Neural cell (in vitro differentiated cells): ENCODE data around the gene RFX4. TPM values are rescaled to one million over a fixed set of nuclear protein-coding genes. Genes with fewer than 3 reads are reported as not detected.

Source experiments
- H2AFZ ChIP-seq: fragments of 200-600, 300-800 bp; sonication (generic), shearing (Covaris generic); 2 replicates; pipeline ENCODE4 v1.6.0; 2014; ENCODE audit warnings: low read depth, mild to moderate bottlenecking, antibody characterized with exemption, low read length, moderate library complexity
- H3F3A ChIP-seq: fragments of 200-600 bp; shearing (Covaris generic); 2 replicates; pipeline ENCODE4 v1.6.1; 2016; ENCODE audit warnings: mild to moderate bottlenecking, moderate library complexity, mixed read lengths, antibody characterized with exemption, low read length; ENCODE audit not compliant: insufficient read depth, poor library complexity, severe bottlenecking
- H3K27ac ChIP-seq: fragments of 200-600, 300-800 bp; sonication (generic), shearing (Covaris generic); 2 replicates; pipeline ENCODE4 v1.5.1; 2014; ENCODE audit warnings: mild to moderate bottlenecking, low read length, moderate library complexity
- H3K27me3 ChIP-seq: fragments of 300-800, 200-600 bp; sonication (generic), shearing (Covaris generic); 2 replicates; pipeline ENCODE4 v1.6.0; 2014; ENCODE audit warnings: mild to moderate bottlenecking, low read depth, low read length, moderate library complexity; ENCODE audit not compliant: insufficient read depth
- H3K36me3 ChIP-seq: fragments of 300-800, 200-600 bp; sonication (generic), shearing (Covaris generic); 2 replicates; pipeline ENCODE4 v1.5.1; 2014; ENCODE audit warnings: mild to moderate bottlenecking, antibody characterized with exemption, low read length, moderate library complexity; ENCODE audit not compliant: insufficient read depth
- H3K4me2 ChIP-seq: fragments of 300-800, 200-600 bp; sonication (generic), shearing (Covaris generic); 2 replicates; pipeline ENCODE4 v1.6.0; 2014; ENCODE audit warnings: mild to moderate bottlenecking, low read length
- H3K4me3 ChIP-seq: fragments of 300-800, 200-600 bp; sonication (generic), shearing (Covaris generic); 2 replicates; pipeline ENCODE4 v1.5.1; 2014; ENCODE audit warnings: mild to moderate bottlenecking, low read length, moderate library complexity
- H3K79me2 ChIP-seq: fragments of 200-600 bp; shearing (Covaris generic); replicated peaks from 2 replicates; pipeline ENCODE4 v1.6.0; 2014; ENCODE audit warnings: mild to moderate bottlenecking, low read length, moderate library complexity; ENCODE audit not compliant: insufficient read depth
- H3K9ac ChIP-seq: fragments of 300-800, 200-600 bp; sonication (generic), shearing (Covaris generic); 2 replicates; pipeline ENCODE4 v1.6.1; 2016; ENCODE audit warnings: mild to moderate bottlenecking, low read length, mixed read lengths
- H3K9me2 ChIP-seq: fragments of 200-600 bp; shearing (Covaris generic); 2 replicates; pipeline ENCODE4 v1.6.1; 2016; ENCODE audit warnings: mild to moderate bottlenecking, low read length, mixed read lengths; ENCODE audit not compliant: insufficient read depth
- H3K9me3 ChIP-seq: fragments of 200-600, 300-800 bp; sonication (generic), shearing (Covaris generic); 2 replicates; pipeline ENCODE4 v1.6.1; 2016; ENCODE audit warnings: mild to moderate bottlenecking, mixed run types, low read length, moderate library complexity, mixed read lengths
- H4K20me1 ChIP-seq: fragments of 200-600 bp; shearing (Covaris generic); 2 replicates; pipeline ENCODE4 v1.6.1; 2016; ENCODE audit warnings: mild to moderate bottlenecking, mixed run types; ENCODE audit not compliant: insufficient read depth
- CTCF ChIP-seq: fragments of 450-650 bp; IDR thresholded peaks from 2 replicates; pipeline ENCODE4 v1.5.1; 2014; ENCODE audit warnings: antibody characterized with exemption, mild to moderate bottlenecking, moderate library complexity; ENCODE audit not compliant: poor library complexity, severe bottlenecking
- EP300 ChIP-seq: fragments of 450-650 bp; conservative IDR thresholded peaks from 2 replicates; pipeline ENCODE4 v1.6.1; 2014; ENCODE audit warnings: antibody characterized with exemption, mild to moderate bottlenecking, moderate library complexity; ENCODE audit not compliant: poor library complexity, severe bottlenecking
- EZH2 ChIP-seq: fragments of 200-600, 300-800 bp; shearing (Covaris generic), sonication (generic); IDR thresholded peaks from 2 replicates; pipeline ENCODE4 v1.6.1; 2014; ENCODE audit warnings: antibody characterized with exemption, low read length, borderline replicate concordance, mild to moderate bottlenecking; ENCODE audit not compliant: insufficient read depth, poor library complexity, severe bottlenecking
- MXI1 ChIP-seq: fragments of 450-650 bp; conservative IDR thresholded peaks from 2 replicates; pipeline ENCODE4 v1.6.1; 2014; ENCODE audit warnings: antibody characterized with exemption, mild to moderate bottlenecking; ENCODE audit not compliant: poor library complexity, severe bottlenecking
- POLR2AphosphoS5 ChIP-seq: IDR thresholded peaks from 2 replicates; pipeline ENCODE4 v1.6.1; 2012
- RAD21 ChIP-seq: fragments of 450-650 bp; conservative IDR thresholded peaks from 2 replicates; pipeline ENCODE4 v1.6.1; 2014; ENCODE audit warnings: antibody characterized with exemption, mild to moderate bottlenecking, moderate library complexity
- REST ChIP-seq: IDR thresholded peaks from 2 replicates; pipeline ENCODE4 v1.6.1; 2012; ENCODE audit warnings: borderline replicate concordance
- SMC3 ChIP-seq: fragments of 450-650 bp; conservative IDR thresholded peaks from 2 replicates; pipeline ENCODE4 v1.6.1; 2014; ENCODE audit warnings: antibody characterized with exemption, mild to moderate bottlenecking, moderate library complexity; ENCODE audit not compliant: poor library complexity
- TAF1 ChIP-seq: IDR thresholded peaks from 2 replicates; pipeline ENCODE4 v1.6.1; 2012; ENCODE audit warnings: low read depth
- polyA plus RNA-seq: library from polyadenylated mRNA; depleted of rRNA; stranded (reverse); fragments of >200 nt; gene quantifications from 2 replicates; pipeline ENCODE4 v1.2.3, GENCODE V29; 2014

RFX4 gene
- polyA plus RNA-seq, 1 donor from 2014 or later: 0.22 TPM

- H3K79me2 ChIP-seq: no peaks in the 10 kb centered on the region
- H4K20me1 ChIP-seq: no peaks in the 10 kb centered on the region
- H3K9ac ChIP-seq: no peak overlapping the region
- H3K9me2 ChIP-seq: no peaks in the 10 kb centered on the region
- H3K36me3 ChIP-seq: no peaks in the 10 kb centered on the region
- no peaks in the 10 kb centered on the region for H3K27me3 ChIP-seq
- no peak for TF ChIP-seq MXI1
- no peak for TF ChIP-seq EP300
- TF ChIP-seq CTCF: no peak
- no peak for TF ChIP-seq RAD21
- no peak for TF ChIP-seq REST
- TF ChIP-seq TAF1: no peak
- TF ChIP-seq POLR2AphosphoS5: no peak
- TF ChIP-seq SMC3: no peak
- TF ChIP-seq EZH2: no peak
- no peaks in the 10 kb centered on the region for H3F3A ChIP-seq
- no peak overlapping the region for H3K4me2 ChIP-seq
- H3K4me3 ChIP-seq: no peak overlapping the region
- H3K27ac ChIP-seq: no peak overlapping the region
- H2AFZ ChIP-seq: no peak overlapping the region
- H3K9me3 ChIP-seq: no peaks in the 10 kb centered on the region
Measured at GRCh38 chr12:106712768-106713167, 130.0 kb downstream of the RFX4 start.

- H3K27me3 ChIP-seq: no peaks in the 10 kb centered on the region
- H3K4me2 ChIP-seq: no peak overlapping the region
- H4K20me1 ChIP-seq: no peaks in the 10 kb centered on the region
- H3K36me3 ChIP-seq: no peaks in the 10 kb centered on the region
- H3K9me2 ChIP-seq: no peaks in the 10 kb centered on the region
- no peaks in the 10 kb centered on the region for H3K79me2 ChIP-seq
- H3K9me3 ChIP-seq: no peaks in the 10 kb centered on the region
- no peak overlapping the region for H3K27ac ChIP-seq
- no peak overlapping the region for H3K9ac ChIP-seq
- TF ChIP-seq REST (no peak), EP300 (no peak), EZH2 (no peak), SMC3 (no peak), CTCF (no peak), MXI1 (no peak), RAD21 (no peak), TAF1 (no peak), POLR2AphosphoS5 (no peak)
- H3F3A ChIP-seq: no peaks in the 10 kb centered on the region
- H2AFZ ChIP-seq: no peak overlapping the region
- no peak overlapping the region for H3K4me3 ChIP-seq
Measured at GRCh38 chr12:106714926-106715325, 132.1 kb downstream of the RFX4 start.
